ENCODE measurements around the gene VWF.

The VWF gene

GRCh38 chr12:5982106-5982505, 142.4 kb downstream of the VWF start:
- Histone ChIP-seq H3K9ac (ENCODE audit: low read depth, low read length) (no peak overlapping the region), H3K9me3 (ENCODE audit: control insufficient read depth, insufficient read depth, low read length) (no peaks in the 10 kb centered on the region), H3K27me3 (ENCODE audit: control insufficient read depth, insufficient read depth, low read length) (no peaks in the 10 kb centered on the region), H3K36me3 (ENCODE audit: control insufficient read depth, insufficient read depth, low read length) (no peaks in the 10 kb centered on the region), H3K4me1 (ENCODE audit: control insufficient read depth, insufficient read depth, low read length) (no peaks in the 10 kb centered on the region), H3K4me3 (ENCODE audit: low read depth, low read length) (no peak overlapping the region)

GRCh38 chr12:5977556-5977955, 146.9 kb downstream of the VWF start:
- H3K27me3 ChIP-seq (ENCODE audit: control insufficient read depth, insufficient read depth, low read length) = no peaks in the 10 kb centered on the region
- H3K36me3 ChIP-seq (ENCODE audit: control insufficient read depth, insufficient read depth, low read length) = no peaks in the 10 kb centered on the region
- no peak overlapping the region for H3K9ac ChIP-seq (ENCODE audit: low read depth, low read length)
- H3K4me1 ChIP-seq (ENCODE audit: control insufficient read depth, insufficient read depth, low read length) = no peaks in the 10 kb centered on the region
- no peak overlapping the region for H3K4me3 ChIP-seq (ENCODE audit: low read depth, low read length)
- no peaks in the 10 kb centered on the region for H3K9me3 ChIP-seq (ENCODE audit: control insufficient read depth, insufficient read depth, low read length)

- Histone ChIP-seq H3K36me3 (ENCODE audit: control insufficient read depth, insufficient read depth, low read length) (no peaks in the 10 kb centered on the region), H3K4me3 (ENCODE audit: low read depth, low read length) (no peak overlapping the region), H3K9me3 (ENCODE audit: control insufficient read depth, insufficient read depth, low read length) (no peaks in the 10 kb centered on the region), H3K27me3 (ENCODE audit: control insufficient read depth, insufficient read depth, low read length) (no peaks in the 10 kb centered on the region), H3K9ac (ENCODE audit: low read depth, low read length) (no peak overlapping the region), H3K4me1 (ENCODE audit: control insufficient read depth, insufficient read depth, low read length) (no peaks in the 10 kb centered on the region)
Observed at GRCh38 chr12:5976711-5977110, 147.8 kb downstream of the VWF start.

- H3K9ac ChIP-seq (ENCODE audit: low read depth, low read length) = no peak overlapping the region
- no peaks in the 10 kb centered on the region for H3K4me1 ChIP-seq (ENCODE audit: control insufficient read depth, insufficient read depth, low read length)
- no peaks in the 10 kb centered on the region for H3K36me3 ChIP-seq (ENCODE audit: control insufficient read depth, insufficient read depth, low read length)
- H3K4me3 ChIP-seq (ENCODE audit: low read depth, low read length) = no peak overlapping the region
- H3K9me3 ChIP-seq (ENCODE audit: control insufficient read depth, insufficient read depth, low read length) = no peaks in the 10 kb centered on the region
- H3K27me3 ChIP-seq (ENCODE audit: control insufficient read depth, insufficient read depth, low read length) = no peaks in the 10 kb centered on the region
Observed at GRCh38 chr12:5976196-5976595, 148.3 kb downstream of the VWF start.

GRCh38 chr12:5973461-5974115, 150.9 kb downstream of the VWF start:
- Histone ChIP-seq H3K9me3 (ENCODE audit: control insufficient read depth, insufficient read depth, low read length) (no peaks in the 10 kb centered on the region), H3K36me3 (ENCODE audit: control insufficient read depth, insufficient read depth, low read length) (no peaks in the 10 kb centered on the region), H3K4me1 (ENCODE audit: control insufficient read depth, insufficient read depth, low read length) (no peaks in the 10 kb centered on the region), H3K27me3 (ENCODE audit: control insufficient read depth, insufficient read depth, low read length) (no peaks in the 10 kb centered on the region), H3K9ac (ENCODE audit: low read depth, low read length) (no peak overlapping the region), H3K4me3 (ENCODE audit: low read depth, low read length) (no peak overlapping the region)

GRCh38 chr12:5972387-5972786, 152.1 kb downstream of the VWF start:
- H3K36me3 ChIP-seq (ENCODE audit: control insufficient read depth, insufficient read depth, low read length) = no peaks in the 10 kb centered on the region
- no peak overlapping the region for H3K4me3 ChIP-seq (ENCODE audit: low read depth, low read length)
- H3K9ac ChIP-seq (ENCODE audit: low read depth, low read length) = no peak overlapping the region
- H3K4me1 ChIP-seq (ENCODE audit: control insufficient read depth, insufficient read depth, low read length) = no peaks in the 10 kb centered on the region
- no peaks in the 10 kb centered on the region for H3K27me3 ChIP-seq (ENCODE audit: control insufficient read depth, insufficient read depth, low read length)
- no peaks in the 10 kb centered on the region for H3K9me3 ChIP-seq (ENCODE audit: control insufficient read depth, insufficient read depth, low read length)

- no peak overlapping the region for H3K4me3 ChIP-seq (ENCODE audit: low read depth, low read length)
- H3K27me3 ChIP-seq (ENCODE audit: control insufficient read depth, insufficient read depth, low read length) = no peaks in the 10 kb centered on the region
- no peak overlapping the region for H3K9ac ChIP-seq (ENCODE audit: low read depth, low read length)
- H3K36me3 ChIP-seq (ENCODE audit: control insufficient read depth, insufficient read depth, low read length) = no peaks in the 10 kb centered on the region
- H3K4me1 ChIP-seq (ENCODE audit: control insufficient read depth, insufficient read depth, low read length) = no peaks in the 10 kb centered on the region
- no peaks in the 10 kb centered on the region for H3K9me3 ChIP-seq (ENCODE audit: control insufficient read depth, insufficient read depth, low read length)
Observed at GRCh38 chr12:5971194-5971850, 153.1 kb downstream of the VWF start.

GRCh38 chr12:5969974-5970690, 154.3 kb downstream of the VWF start:
- H3K4me3 ChIP-seq (ENCODE audit: low read depth, low read length) = no peak overlapping the region
- peaks cover 6% of the 10 kb centered on the region for H3K27me3 ChIP-seq (ENCODE audit: control insufficient read depth, insufficient read depth, low read length)
- H3K36me3 ChIP-seq (ENCODE audit: control insufficient read depth, insufficient read depth, low read length) = no peaks in the 10 kb centered on the region

GRCh38 chr12:5969156-5969973, 155.1 kb downstream of the VWF start:
- Histone ChIP-seq H3K27me3 (ENCODE audit: control insufficient read depth, insufficient read depth, low read length) (peaks cover 7% of the 10 kb centered on the region), H3K9me3 (ENCODE audit: control insufficient read depth, insufficient read depth, low read length) (no peaks in the 10 kb centered on the region), H3K4me3 (ENCODE audit: low read depth, low read length) (no peak overlapping the region), H3K4me1 (ENCODE audit: control insufficient read depth, insufficient read depth, low read length) (peaks cover 13% of the 10 kb centered on the region), H3K9ac (ENCODE audit: low read depth, low read length) (no peak overlapping the region), H3K36me3 (ENCODE audit: control insufficient read depth, insufficient read depth, low read length) (no peaks in the 10 kb centered on the region)

More at GRCh38 chr12:5969974-5970690, 154.3 kb downstream of the VWF start:
- peaks cover 7% of the 10 kb centered on the region for H3K4me1 ChIP-seq (ENCODE audit: control insufficient read depth, insufficient read depth, low read length)
- H3K9ac ChIP-seq (ENCODE audit: low read depth, low read length) = no peak overlapping the region
- no peaks in the 10 kb centered on the region for H3K9me3 ChIP-seq (ENCODE audit: control insufficient read depth, insufficient read depth, low read length)

- H3K36me3 ChIP-seq (ENCODE audit: control insufficient read depth, insufficient read depth, low read length) = no peaks in the 10 kb centered on the region
- H3K4me3 ChIP-seq (ENCODE audit: low read depth, low read length) = no peak overlapping the region
- H3K9me3 ChIP-seq (ENCODE audit: control insufficient read depth, insufficient read depth, low read length) = no peaks in the 10 kb centered on the region
- H3K9ac ChIP-seq (ENCODE audit: low read depth, low read length) = no peak overlapping the region
- peaks cover 7% of the 10 kb centered on the region for H3K27me3 ChIP-seq (ENCODE audit: control insufficient read depth, insufficient read depth, low read length)
- H3K4me1 ChIP-seq (ENCODE audit: control insufficient read depth, insufficient read depth, low read length) = peaks cover 16% of the 10 kb centered on the region
Observed at GRCh38 chr12:5967645-5968415, 156.6 kb downstream of the VWF start.
